HEK293T (cell line): Measurements from ENCODE around the gene ANAPC16.
"Not testable (repeated sequence)": the region's sequence is repeated elsewhere in the genome, so short reads cannot be mapped to it uniquely, and the experiment has no call there.

Source experiments
- CTCF ChIA-PET: fragments of 350-600 bp; formaldehyde crosslinking; extraction: SDS; loops from one replicate; lab custom pipeline; 2021; ENCODE audit warnings: antibody characterized with exemption, inconsistent platforms; lab: Yijun Ruan, JAX
- POLR2A ChIA-PET: fragments of 350-600 bp; formaldehyde crosslinking; extraction: SDS; loops from one replicate; lab custom pipeline; 2020; ENCODE audit warnings: antibody characterized with exemption, inconsistent platforms; lab: Yijun Ruan, JAX
- DNase-seq: peaks from one replicate; pipeline ENCODE4 v3.0.0; 2012; ENCODE audit warnings: mixed read lengths; ENCODE audit errors: extremely low spot score
- ARNT ChIP-seq: fragments of 450-650 bp; IDR thresholded peaks from 2 replicates; pipeline ENCODE4 v1.6.1; 2017; ENCODE audit warnings: mild to moderate bottlenecking
- BHLHE40 ChIP-seq: fragments of 450-650 bp; IDR thresholded peaks from 2 replicates; pipeline ENCODE4 v1.6.1; 2016; ENCODE audit warnings: mild to moderate bottlenecking, moderate library complexity, borderline replicate concordance
- CTBP1 ChIP-seq: fragments of 450-650 bp; IDR thresholded peaks from 2 replicates; pipeline ENCODE4 v1.6.1; 2016; ENCODE audit warnings: borderline replicate concordance
- ELF4 ChIP-seq: fragments of 450-650 bp; IDR thresholded peaks from 2 replicates; pipeline ENCODE4 v1.6.1; 2017; ENCODE audit warnings: antibody characterized with exemption
- FOXA1 ChIP-seq: fragments of 450-650 bp; IDR thresholded peaks from 2 replicates; pipeline ENCODE4 v1.6.1; 2016; ENCODE audit warnings: mild to moderate bottlenecking
- FOXK2 ChIP-seq: fragments of 450-650 bp; IDR thresholded peaks from 2 replicates; pipeline ENCODE4 v1.6.1; 2016; ENCODE audit warnings: mild to moderate bottlenecking
- FOXM1 ChIP-seq: fragments of 450-650 bp; IDR thresholded peaks from 2 replicates; pipeline ENCODE4 v1.6.1; 2017; ENCODE audit warnings: mild to moderate bottlenecking, borderline replicate concordance
- HDGF ChIP-seq: fragments of 450-650 bp; IDR thresholded peaks from 2 replicates; pipeline ENCODE4 v1.6.1; 2017; ENCODE audit warnings: antibody characterized with exemption, borderline replicate concordance
- L3MBTL2 ChIP-seq: fragments of 450-650 bp; conservative IDR thresholded peaks from 2 replicates; pipeline ENCODE4 v1.6.1; 2016; ENCODE audit warnings: mild to moderate bottlenecking
- LEF1 ChIP-seq: fragments of 450-650 bp; IDR thresholded peaks from 2 replicates; pipeline ENCODE4 v1.6.1; 2017; ENCODE audit warnings: mild to moderate bottlenecking, borderline replicate concordance
- NFRKB ChIP-seq: fragments of 450-650 bp; IDR thresholded peaks from 2 replicates; pipeline ENCODE4 v1.6.1; 2016; ENCODE audit warnings: mild to moderate bottlenecking, moderate library complexity
- PKNOX1 ChIP-seq: fragments of 450-650 bp; IDR thresholded peaks from 2 replicates; pipeline ENCODE4 v1.6.1; 2016
- SP1 ChIP-seq: fragments of 450-650 bp; IDR thresholded peaks from 2 replicates; pipeline ENCODE4 v1.6.1; 2017
- SUZ12 ChIP-seq: fragments of 450-650 bp; IDR thresholded peaks from 2 replicates; pipeline ENCODE4 v1.6.1; 2016; ENCODE audit warnings: mild to moderate bottlenecking
- TARDBP ChIP-seq: fragments of 450-650 bp; IDR thresholded peaks from 2 replicates; pipeline ENCODE4 v1.6.1; 2016
- ZNF384 ChIP-seq: fragments of 450-650 bp; IDR thresholded peaks from 2 replicates; pipeline ENCODE4 v1.6.1; 2016

The ANAPC16 gene

GRCh38 chr10:72204296-72204695 is 11.5 kb upstream of the ANAPC16 start:
- TF ChIP-seq PKNOX1, result peak; percentile 52; the same call in 1 of the 2 replicates
- TF ChIP-seq CTBP1, result peak; percentile 88
- no peak; the same call in 1 of the 2 replicates for TF ChIP-seq FOXM1
- ChIA-PET CTCF (interaction anchor here (0.8 to 1.0 kb wide), 2 partner anchors 156 to 359 kb away, joined by 3 to 5 read pairs; no protein-coding TSS in a partner anchor), POLR2A (interaction anchor here (0.7 kb wide), 1 partner anchor 71 kb away, joined by 3 read pairs; no protein-coding TSS in a partner anchor)
- peak; percentile 22 for DNase-seq

- no peak for TF ChIP-seq ARNT
- no peak for TF ChIP-seq CTBP1
- TF ChIP-seq PKNOX1, result no peak
- no peak for TF ChIP-seq TARDBP
- TF ChIP-seq SP1, result no peak
- TF ChIP-seq L3MBTL2, result no peak
- no peak for TF ChIP-seq ZNF384
- no peak for TF ChIP-seq FOXA1
- TF ChIP-seq BHLHE40, result no peak
- no peak for TF ChIP-seq ELF4
- no peak for TF ChIP-seq LEF1
- TF ChIP-seq HDGF, result no peak
- TF ChIP-seq FOXM1, result no peak
- no peak for TF ChIP-seq NFRKB
- ChIA-PET CTCF (no interaction called here), POLR2A (interaction anchor here (0.7 kb wide), 1 partner anchor 70 kb away, joined by 3 read pairs; no protein-coding TSS in a partner anchor)
- no peak for DNase-seq
Measured at GRCh38 chr10:72204724-72205123, 11.1 kb upstream of the ANAPC16 start.

GRCh38 chr10:72206511-72207229 is 9.1 kb upstream of the ANAPC16 start:
- TF ChIP-seq FOXA1 (no peak), FOXM1 (no peak), FOXK2 (no peak), TARDBP (no peak), CTBP1 (no peak), SP1 (no peak), BHLHE40 (no peak), ARNT (no peak), ZNF384 (no peak), ELF4 (no peak), HDGF (no peak), NFRKB (no peak), L3MBTL2 (no peak), SUZ12 (no peak)
- no peak for DNase-seq
- CTCF ChIA-PET, result interaction anchor here (0.6 kb wide), 1 partner anchor 22 kb away, joined by 5 read pairs; no protein-coding TSS in a partner anchor
- POLR2A ChIA-PET, result no interaction called here

- DNase-seq, POLR2A ChIA-PET, CTCF ChIA-PET: not testable (repeated sequence)
Measured at GRCh38 chr10:72208526-72208925, 7.3 kb upstream of the ANAPC16 start.

GRCh38 chr10:72211381-72211780 is 4.4 kb upstream of the ANAPC16 start:
- POLR2A ChIA-PET, DNase-seq: not testable (repeated sequence)
- CTCF ChIA-PET, result interaction anchor here (0.7 kb wide), 1 partner anchor 129 kb away, joined by 4 read pairs; no protein-coding TSS in a partner anchor

- not testable (repeated sequence) for DNase-seq
- ChIA-PET CTCF (interaction anchor here (0.7 kb wide), 1 partner anchor 129 kb away, joined by 4 read pairs; no protein-coding TSS in a partner anchor), POLR2A (interaction anchor here (1.4 kb wide), 1 partner anchor 62 kb away, joined by 3 read pairs; no protein-coding TSS in a partner anchor)
Measured at GRCh38 chr10:72211832-72212231, 4.0 kb upstream of the ANAPC16 start.

- TF ChIP-seq SP1 (no peak), CTBP1 (no peak), ZNF384 (no peak), L3MBTL2 (no peak), ELF4 (no peak), SUZ12 (no peak), TARDBP (no peak), PKNOX1 (no peak), NFRKB (no peak), BHLHE40 (no peak), FOXM1 (no peak), LEF1 (no peak), HDGF (no peak), FOXK2 (no peak), FOXA1 (no peak)
- CTCF ChIA-PET, result interaction anchor here (0.5 to 1.3 kb wide), 4 partner anchors 15 to 322 kb away, joined by 3 to 6 read pairs (median 3); no protein-coding TSS in a partner anchor
- DNase-seq, result no peak
- POLR2A ChIA-PET, result interaction anchor here (1.7 to 2.0 kb wide), 2 partner anchors 55 to 57 kb away, joined by 6 to 12 read pairs; partner anchors contain the start of gene DDIT4
Measured at GRCh38 chr10:72218325-72218724, 2.5 kb downstream of the ANAPC16 start.
